ENCODE results near the gene PAPPA.

PAPPA gene

GRCh38 chr9:116345393-116345792, 191.8 kb downstream of the PAPPA start:
- TF ChIP-seq MAX (IDR thresholded peaks at IDR 0.05; ENCODE audit: low read depth, low read length) (no peak), MYC (IDR thresholded peaks at IDR 0.05; ENCODE audit: low read depth, low read length) (no peak), POLR2A (IDR thresholded peaks at IDR 0.05; ENCODE audit: extremely low read depth, insufficient read length) (no peak), CTCF (IDR thresholded peaks at IDR 0.05; ENCODE audit: low read depth, low read length) (no peak)
- no peak for DNase-seq (ENCODE audit: low read depth)
- no peak overlapping the region for H3K4me3 ChIP-seq (ENCODE audit: low read depth, low read length)

- no peak overlapping the region for H3K4me3 ChIP-seq (ENCODE audit: low read depth, low read length)
- TF ChIP-seq MAX (IDR thresholded peaks at IDR 0.05; ENCODE audit: low read depth, low read length) (no peak), CTCF (IDR thresholded peaks at IDR 0.05; ENCODE audit: low read depth, low read length) (no peak), MYC (IDR thresholded peaks at IDR 0.05; ENCODE audit: low read depth, low read length) (no peak), POLR2A (IDR thresholded peaks at IDR 0.05; ENCODE audit: extremely low read depth, insufficient read length) (no peak)
- DNase-seq (ENCODE audit: low read depth), result no peak
These were observed 192.2 kb downstream of the PAPPA start for GRCh38 chr9:116345817-116346216.

GRCh38 chr9:116349684-116350083, 196.1 kb downstream of the PAPPA start:
- H3K4me3 ChIP-seq (ENCODE audit: low read depth, low read length), result no peak overlapping the region
- DNase-seq (ENCODE audit: low read depth), result no peak
- TF ChIP-seq CTCF (IDR thresholded peaks at IDR 0.05; ENCODE audit: low read depth, low read length), result no peak
- TF ChIP-seq MAX (IDR thresholded peaks at IDR 0.05; ENCODE audit: low read depth, low read length), result no peak
- no peak for TF ChIP-seq MYC (IDR thresholded peaks at IDR 0.05; ENCODE audit: low read depth, low read length)
- no peak for TF ChIP-seq POLR2A (IDR thresholded peaks at IDR 0.05; ENCODE audit: extremely low read depth, insufficient read length)

GRCh38 chr9:116350213-116350612, 196.6 kb downstream of the PAPPA start:
- no peak for DNase-seq (ENCODE audit: low read depth)
- no peak for TF ChIP-seq MYC (IDR thresholded peaks at IDR 0.05; ENCODE audit: low read depth, low read length)
- TF ChIP-seq MAX (IDR thresholded peaks at IDR 0.05; ENCODE audit: low read depth, low read length), result no peak
- no peak for TF ChIP-seq POLR2A (IDR thresholded peaks at IDR 0.05; ENCODE audit: extremely low read depth, insufficient read length)
- TF ChIP-seq CTCF (IDR thresholded peaks at IDR 0.05; ENCODE audit: low read depth, low read length), result no peak

GRCh38 chr9:116352958-116353357, 199.4 kb downstream of the PAPPA start:
- TF ChIP-seq MYC (IDR thresholded peaks at IDR 0.05; ENCODE audit: low read depth, low read length), result no peak
- no peak for TF ChIP-seq CTCF (IDR thresholded peaks at IDR 0.05; ENCODE audit: low read depth, low read length)
- TF ChIP-seq POLR2A (IDR thresholded peaks at IDR 0.05; ENCODE audit: extremely low read depth, insufficient read length), result no peak
- TF ChIP-seq MAX (IDR thresholded peaks at IDR 0.05; ENCODE audit: low read depth, low read length), result no peak
- H3K4me3 ChIP-seq (ENCODE audit: low read depth, low read length), result no peak overlapping the region
- no peak for DNase-seq (ENCODE audit: low read depth)

More at GRCh38 chr9:116350213-116350612, 196.6 kb downstream of the PAPPA start:
- no peak overlapping the region for H3K4me3 ChIP-seq (ENCODE audit: low read depth, low read length)
